H1 (cell line): Measurements from ENCODE around the gene PI4K2A. TPM values are rescaled to one million over a fixed set of nuclear protein-coding genes. Genes with fewer than 3 reads are reported as not detected.

Experiments
- BCL11A ChIP-seq, 2 experiments: IDR thresholded peaks; one replicate each; pipeline ENCODE4 v1.6.1; 2011; ENCODE audit warnings: low read depth in 2 of 2, low read length in 2 of 2, mild to moderate bottlenecking in 2 of 2
- E2F6 ChIP-seq: IDR thresholded peaks from 2 replicates; pipeline ENCODE4 v1.6.1; 2012; ENCODE audit warnings: inconsistent platforms
- EGR1 ChIP-seq: IDR thresholded peaks from 2 replicates; pipeline ENCODE4 v1.6.1; 2011; ENCODE audit warnings: low read depth, low read length, borderline replicate concordance
- EP300 ChIP-seq, 2 experiments: IDR thresholded peaks; 1 replicate in 1 of 2; 2 replicates in 1 of 2; pipeline ENCODE4 v1.6.1; 2011 to 2012; ENCODE audit warnings: low read depth in 2 of 2, low read length in 2 of 2, mild to moderate bottlenecking in 2 of 2, borderline replicate concordance in 1 of 2, inconsistent platforms in 1 of 2, moderate library complexity in 1 of 2
- GABPA ChIP-seq: IDR thresholded peaks from 2 replicates; pipeline ENCODE4 v1.6.1; 2011; ENCODE audit warnings: mild to moderate bottlenecking, low read length, moderate library complexity, borderline replicate concordance; ENCODE audit not compliant: insufficient read depth
- HDAC2 ChIP-seq, 2 experiments: fragments of 300-600 bp in 1 of 2; sonication (generic) in 1 of 2; IDR thresholded peaks; 2 replicates each; pipeline ENCODE4 v1.6.1; 2011 to 2012; ENCODE audit warnings: low read depth in 2 of 2, low read length in 2 of 2, mild to moderate bottlenecking in 2 of 2, moderate library complexity in 2 of 2, borderline replicate concordance in 1 of 2, inconsistent platforms in 1 of 2
- RXRA ChIP-seq: IDR thresholded peaks from 2 replicates; pipeline ENCODE4 v1.6.1; 2011; ENCODE audit warnings: low read depth, mild to moderate bottlenecking, low read length, moderate library complexity; ENCODE audit not compliant: insufficient read depth
- SAP30 ChIP-seq: fragments of 300-600 bp; sonication (generic); IDR thresholded peaks from 2 replicates; pipeline ENCODE4 v1.7.1; 2012; ENCODE audit warnings: low read length, moderate library complexity, mild to moderate bottlenecking, inconsistent platforms; ENCODE audit not compliant: insufficient read depth, insufficient replicate concordance
- YY1 ChIP-seq: IDR thresholded peaks from 2 replicates; pipeline ENCODE4 v1.6.1; 2011; ENCODE audit warnings: low read depth, mild to moderate bottlenecking, low read length
- polyA plus RNA-seq, 7 experiments: library from polyadenylated mRNA; depleted of rRNA in 3 of 7; stranded (reverse) in 5 of 7; unstranded in 2 of 7; fragments of >200 nt in 5 of 7; fragments of 200-250 nt in 2 of 7; gene quantifications; 1 replicate in 5 of 7; 2 replicates in 1 of 7; 4 replicates in 1 of 7; pipeline versions ENCODE4 v1.2.1 to v1.2.3, GENCODE V29; 2011 to 2013; ENCODE audit warnings: missing spikeins in 2 of 7, mixed read lengths in 2 of 7
- total RNA-seq: library from RNA; stranded (reverse); fragmentation: NEBNext Ultra II Directional; extraction: Animal tissue kit (Norgen Biotek cat#: 25700); gene quantifications from 2 replicates; pipeline ENCODE4 v1.2.1, GENCODE V29; 2021

The PI4K2A gene
- total and polyA plus RNA-seq, 2 of the 8 experiments (the other 6 are each of a cell fraction or from before 2014, with no cell fraction given) = 20.7 to 21.9 TPM

- TF ChIP-seq EP300 (IDR thresholded peaks at IDR 0.05; ENCODE audit: borderline replicate concordance in 1 of 2, low read depth in 2 of 2, low read length in 2 of 2) (no peak), HDAC2 (IDR thresholded peaks at IDR 0.05; ENCODE audit: borderline replicate concordance in 1 of 2, low read depth in 2 of 2, low read length in 2 of 2) (no peak), YY1 (no peak), RXRA (no peak), SAP30 (no peak), E2F6 (no peak), GABPA (no peak), BCL11A (IDR thresholded peaks at IDR 0.05; ENCODE audit: low read depth in 2 of 2, low read length in 2 of 2) (no peak), EGR1 (no peak)
Measured at GRCh38 chr10:97659589-97659988, 19.1 kb downstream of the PI4K2A start (continued).
